ENCODE results near the gene CDKN1C. TPM values are rescaled to one million over a fixed set of nuclear protein-coding genes. Genes with fewer than 3 reads are reported as not detected.
A peak's percentile ranks its signal among the peaks of the same experiment; 100 is the strongest.

The CDKN1C gene
- total RNA-seq, 2 donors from 2014 or later, result 1.5 to 2.6 TPM

GRCh38 chr11:2886191-2886894 is 768 bp upstream of the CDKN1C start:
- Mint-ChIP-seq H3K9me3 (no peaks in the 10 kb centered on the region), H3K27me3 (ENCODE audit: low read depth) (peaks cover 14% of the 10 kb centered on the region), H3K27ac (no peak overlapping the region), H3K4me3 (peak overlapping the region; percentile 17 to 51), H3K36me3 (ENCODE audit: insufficient read depth in 2 of 2) (peaks cover 0 to 2% of the 10 kb centered on the region in 2 donors), H3K4me1 (ENCODE audit: low read depth) (peaks cover 10% of the 10 kb centered on the region)
- ATAC-seq (replicated peaks in 1 of 2), result peak in 1 of 2 donors; percentile 19
- no peak for DNase-seq

DNA sequence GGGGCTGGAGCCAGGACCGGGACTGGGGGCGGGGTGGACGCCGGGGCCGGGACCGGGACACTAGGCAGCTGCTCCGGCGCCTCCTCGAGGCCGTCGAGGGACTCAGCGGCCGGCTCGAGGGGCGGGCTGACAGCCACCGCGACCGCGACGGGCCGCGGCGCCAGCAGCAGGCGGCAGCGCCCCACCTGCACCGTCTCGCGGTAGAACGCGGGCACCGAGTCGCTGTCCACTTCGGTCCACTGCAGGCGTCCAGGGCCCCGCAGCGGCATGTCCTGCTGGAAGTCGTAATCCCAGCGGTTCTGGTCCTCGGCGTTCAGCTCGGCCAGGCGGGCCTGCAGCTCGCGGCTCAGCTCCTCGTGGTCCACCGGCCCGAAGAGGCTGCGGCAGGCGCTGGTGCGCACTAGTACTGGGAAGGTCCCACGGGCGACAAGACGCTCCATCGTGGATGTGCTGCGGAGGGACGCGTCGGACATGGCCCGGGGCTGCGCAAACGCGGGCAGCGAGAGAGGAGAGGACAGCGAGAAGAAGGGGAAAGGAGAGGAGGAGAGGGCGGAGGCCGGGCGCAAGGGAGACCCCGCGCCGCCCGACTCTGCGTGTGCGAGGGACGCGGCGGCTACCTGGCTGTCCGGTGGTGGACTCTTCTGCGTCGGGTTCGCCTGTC is 428 bp downstream of the CDKN1C start:
- peak; percentile 63 for DNase-seq
- peaks cover 14% of the 10 kb centered on the region for H3K27me3 Mint-ChIP-seq (ENCODE audit: low read depth)
- H3K9me3 Mint-ChIP-seq, result no peaks in the 10 kb centered on the region
- peaks cover 0 to 2% of the 10 kb centered on the region in 2 donors for H3K36me3 Mint-ChIP-seq (ENCODE audit: insufficient read depth in 2 of 2)
- H3K27ac Mint-ChIP-seq, result no peak overlapping the region
- peak overlapping the region; percentile 86 to 94 for H3K4me3 Mint-ChIP-seq
- peaks cover 8% of the 10 kb centered on the region for H3K4me1 Mint-ChIP-seq (ENCODE audit: low read depth)
- peak; percentile 42 to 46 for ATAC-seq (replicated peaks in 1 of 2)

GRCh38 chr11:2883979-2884815 is 1.4 kb downstream of the CDKN1C start:
- Mint-ChIP-seq H3K27me3 (ENCODE audit: low read depth) (peaks cover 14% of the 10 kb centered on the region), H3K4me1 (ENCODE audit: low read depth) (peaks cover 8% of the 10 kb centered on the region), H3K27ac (no peak overlapping the region), H3K4me3 (peak overlapping the region in 1 of 2 donors; percentile 43), H3K9me3 (no peaks in the 10 kb centered on the region), H3K36me3 (ENCODE audit: insufficient read depth in 2 of 2) (peaks cover 0 to 2% of the 10 kb centered on the region in 2 donors)
- DNase-seq (no peak), ATAC-seq (replicated peaks in 1 of 2) (no peak)

GRCh38 chr11:2883640-2883978 is 2.0 kb downstream of the CDKN1C start:
- H3K36me3 Mint-ChIP-seq (ENCODE audit: insufficient read depth in 2 of 2), result peaks cover 0 to 2% of the 10 kb centered on the region in 2 donors
- no peak for DNase-seq
- peak overlapping the region in 1 of 2 donors; percentile 43 for H3K4me3 Mint-ChIP-seq
- H3K9me3 Mint-ChIP-seq, result no peaks in the 10 kb centered on the region
- peaks cover 14% of the 10 kb centered on the region for H3K27me3 Mint-ChIP-seq (ENCODE audit: low read depth)
- ATAC-seq (replicated peaks in 1 of 2), result no peak
- H3K4me1 Mint-ChIP-seq (ENCODE audit: low read depth), result peaks cover 8% of the 10 kb centered on the region
- H3K27ac Mint-ChIP-seq, result no peak overlapping the region

DNA sequence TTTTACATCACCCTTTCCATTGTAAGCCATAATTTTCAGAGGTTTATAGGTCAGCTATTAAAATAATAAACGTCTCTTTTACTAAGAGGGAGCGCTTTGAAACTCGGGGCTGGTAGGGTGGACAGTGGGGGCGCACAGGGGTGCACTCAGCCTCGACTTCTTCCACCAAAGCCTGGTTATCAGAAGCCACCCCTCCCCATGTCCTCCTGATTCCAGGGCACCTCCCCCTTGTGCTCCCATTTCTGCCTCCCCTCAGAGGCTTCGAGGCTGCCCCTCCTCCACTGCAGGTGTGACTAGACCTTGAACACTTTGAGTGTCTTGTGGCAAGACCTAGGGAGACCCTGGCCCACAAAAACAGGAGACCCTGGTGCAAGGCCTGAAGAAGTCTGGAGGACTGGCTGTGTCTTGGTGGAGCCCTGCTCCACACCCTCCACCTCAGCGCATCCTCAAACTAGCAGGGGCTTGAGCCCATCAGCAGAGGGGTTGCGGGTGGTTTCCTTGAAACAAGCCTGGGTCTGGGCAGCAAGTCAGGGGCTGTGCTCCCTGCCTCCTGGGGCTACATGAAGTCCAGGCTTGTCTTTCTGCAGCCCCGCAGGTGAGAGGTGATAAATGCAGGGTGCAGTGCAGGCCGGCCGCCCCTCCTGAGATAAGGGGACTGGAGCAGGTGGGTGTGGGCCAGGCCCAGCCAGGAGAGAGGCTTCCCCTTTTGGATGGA is 3.0 kb downstream of the CDKN1C start:
- Mint-ChIP-seq H3K27ac (no peak overlapping the region), H3K9me3 (no peaks in the 10 kb centered on the region), H3K36me3 (ENCODE audit: insufficient read depth in 2 of 2) (peaks cover 0 to 2% of the 10 kb centered on the region in 2 donors), H3K27me3 (ENCODE audit: low read depth) (peaks cover 14% of the 10 kb centered on the region), H3K4me1 (ENCODE audit: low read depth) (peaks cover 8% of the 10 kb centered on the region), H3K4me3 (peak overlapping the region; percentile 51 to 70)
- ATAC-seq (replicated peaks in 1 of 2), result no peak
- DNase-seq, result no peak

GRCh38 chr11:2881981-2882375 is 3.6 kb downstream of the CDKN1C start:
- ATAC-seq (replicated peaks in 1 of 2), result no peak
- no peak overlapping the region for H3K4me3 Mint-ChIP-seq
- DNase-seq, result no peak
- H3K36me3 Mint-ChIP-seq (ENCODE audit: insufficient read depth in 2 of 2), result peaks cover 0 to 2% of the 10 kb centered on the region in 2 donors
- peaks cover 14% of the 10 kb centered on the region for H3K27me3 Mint-ChIP-seq (ENCODE audit: low read depth)
- no peaks in the 10 kb centered on the region for H3K9me3 Mint-ChIP-seq
- peaks cover 8% of the 10 kb centered on the region for H3K4me1 Mint-ChIP-seq (ENCODE audit: low read depth)
- no peak overlapping the region for H3K27ac Mint-ChIP-seq

DNA sequence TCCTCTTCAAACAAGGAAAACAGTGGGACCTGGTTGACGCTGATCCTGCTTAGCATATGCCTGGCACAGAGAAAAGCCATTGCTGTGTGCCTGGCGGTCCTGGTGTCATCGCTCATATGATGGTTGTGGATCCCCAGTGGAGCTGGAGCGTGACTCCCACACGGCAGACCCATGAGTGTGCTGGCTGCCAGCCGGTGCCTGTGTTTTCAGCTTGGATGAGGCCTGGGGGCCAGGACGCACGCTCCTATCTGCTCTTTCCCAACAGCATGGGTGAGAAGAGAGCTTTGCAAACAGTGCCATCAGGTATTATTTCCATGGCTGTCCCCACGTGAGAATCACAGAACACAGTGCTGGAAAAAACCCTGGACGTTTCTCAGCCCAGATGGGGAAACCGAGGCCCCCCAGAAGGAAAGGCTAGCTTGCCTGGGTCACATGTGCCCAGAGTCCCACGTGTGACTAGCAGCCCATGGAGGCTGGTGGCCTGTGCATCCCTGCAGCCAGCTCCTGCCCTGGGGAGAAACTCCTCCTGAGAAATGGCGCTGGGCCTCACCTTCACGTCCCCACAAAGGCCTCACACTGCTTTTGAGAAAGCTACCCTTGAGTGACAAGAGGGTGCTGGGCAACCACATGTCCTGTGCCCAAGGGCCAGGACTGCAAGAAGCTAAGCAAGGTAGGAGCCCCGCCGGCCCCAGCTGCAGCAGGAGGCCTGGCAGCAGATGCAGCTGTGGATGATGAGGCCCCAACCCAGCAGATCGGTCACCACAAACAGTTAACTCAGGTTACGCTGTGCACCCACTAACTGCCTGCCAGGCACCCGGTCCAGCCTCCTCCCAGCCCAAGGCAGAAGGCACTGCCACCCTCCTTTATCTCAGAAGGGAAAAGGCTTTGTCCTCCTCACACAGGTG is 4.2 kb downstream of the CDKN1C start:
- ATAC-seq (replicated peaks in 1 of 2) (no peak), DNase-seq (no peak)
- peaks cover 0 to 2% of the 10 kb centered on the region in 2 donors for H3K36me3 Mint-ChIP-seq (ENCODE audit: insufficient read depth in 2 of 2)
- peaks cover 8% of the 10 kb centered on the region for H3K4me1 Mint-ChIP-seq (ENCODE audit: low read depth)
- H3K27ac Mint-ChIP-seq, result no peak overlapping the region
- peaks cover 14% of the 10 kb centered on the region for H3K27me3 Mint-ChIP-seq (ENCODE audit: low read depth)
- no peak overlapping the region for H3K4me3 Mint-ChIP-seq
- H3K9me3 Mint-ChIP-seq, result no peaks in the 10 kb centered on the region

DNA sequence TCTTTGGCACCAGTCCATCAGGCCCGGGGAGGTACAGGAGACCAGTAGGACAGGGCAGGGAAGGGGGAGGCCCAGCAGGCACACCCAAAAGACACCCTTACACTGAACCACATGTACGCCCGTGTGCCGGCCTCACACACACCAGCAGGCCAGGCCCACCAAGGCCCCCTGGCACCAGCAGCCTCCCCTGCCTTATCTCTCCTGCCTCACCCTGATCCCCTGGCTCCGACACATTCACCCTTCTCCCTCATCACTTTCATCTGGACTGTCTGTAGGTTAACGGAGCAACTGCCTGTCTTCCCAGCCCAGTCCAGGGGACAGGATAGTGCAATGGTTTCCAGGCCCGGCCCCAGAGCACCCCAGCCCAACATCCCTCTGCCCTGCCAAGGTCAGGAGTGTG is 4.9 kb downstream of the CDKN1C start:
- DNase-seq (no peak), ATAC-seq (replicated peaks in 1 of 2) (no peak)
- Mint-ChIP-seq H3K36me3 (ENCODE audit: insufficient read depth in 2 of 2) (peaks cover 0 to 2% of the 10 kb centered on the region in 2 donors), H3K9me3 (no peaks in the 10 kb centered on the region), H3K4me1 (ENCODE audit: low read depth) (peaks cover 8% of the 10 kb centered on the region), H3K4me3 (no peak overlapping the region), H3K27ac (no peak overlapping the region), H3K27me3 (ENCODE audit: low read depth) (peaks cover 14% of the 10 kb centered on the region)

- DNase-seq (no peak), ATAC-seq (replicated peaks in 1 of 2) (no peak)
- no peak overlapping the region for H3K27ac Mint-ChIP-seq
- no peak overlapping the region for H3K4me3 Mint-ChIP-seq
- H3K9me3 Mint-ChIP-seq, result no peaks in the 10 kb centered on the region
- peaks cover 8% of the 10 kb centered on the region for H3K4me1 Mint-ChIP-seq (ENCODE audit: low read depth)
- peaks cover 0 to 2% of the 10 kb centered on the region in 2 donors for H3K36me3 Mint-ChIP-seq (ENCODE audit: insufficient read depth in 2 of 2)
- H3K27me3 Mint-ChIP-seq (ENCODE audit: low read depth), result peaks cover 14% of the 10 kb centered on the region
Observed at GRCh38 chr11:2878782-2879181, 6.8 kb downstream of the CDKN1C start.

- H3K4me3 Mint-ChIP-seq, result no peak overlapping the region
- DNase-seq (no peak), ATAC-seq (replicated peaks in 1 of 2) (no peak)
- H3K27me3 Mint-ChIP-seq (ENCODE audit: low read depth), result peaks cover 3% of the 10 kb centered on the region
- H3K27ac Mint-ChIP-seq, result no peak overlapping the region
- H3K36me3 Mint-ChIP-seq (ENCODE audit: insufficient read depth in 2 of 2), result no peaks in the 10 kb centered on the region
- no peaks in the 10 kb centered on the region for H3K9me3 Mint-ChIP-seq
- H3K4me1 Mint-ChIP-seq (ENCODE audit: low read depth), result no peaks in the 10 kb centered on the region
Observed at GRCh38 chr11:2877474-2877873, 8.1 kb downstream of the CDKN1C start.

- no peak overlapping the region for H3K4me3 Mint-ChIP-seq
- H3K27ac Mint-ChIP-seq, result no peak overlapping the region
- no peaks in the 10 kb centered on the region for H3K4me1 Mint-ChIP-seq (ENCODE audit: low read depth)
- no peaks in the 10 kb centered on the region for H3K9me3 Mint-ChIP-seq
- H3K36me3 Mint-ChIP-seq (ENCODE audit: insufficient read depth in 2 of 2), result no peaks in the 10 kb centered on the region
- ATAC-seq (replicated peaks in 1 of 2), result no peak
- peaks cover 19% of the 10 kb centered on the region for H3K27me3 Mint-ChIP-seq (ENCODE audit: low read depth)
- no peak for DNase-seq
Observed at GRCh38 chr11:2874963-2875362, 10.6 kb downstream of the CDKN1C start.

Data from activated T-cell treated with anti-CD3 and anti-CD28 coated beads, Interleukin-2, amount 50 U/mL, for 72 hours (primary cell).